WERI-Rb-1 (cell line): ENCODE data around the gene RALB.

Source experiments
- DNase-seq: peaks from one replicate; pipeline ENCODE4 v3.0.0-alpha.2; 2020
- H3K27ac ChIP-seq: fragments of 250-450 bp; sonication (Bioruptor Pico); 2 replicates; pipeline ENCODE4 v1.5.1; 2020; ENCODE audit warnings: mild to moderate bottlenecking, moderate library complexity
- H3K27me3 ChIP-seq: fragments of 250-450 bp; sonication (Bioruptor Pico); 2 replicates; pipeline ENCODE4 v1.5.1; 2021; ENCODE audit warnings: mild to moderate bottlenecking, low read depth, moderate library complexity; ENCODE audit not compliant: insufficient read depth, severe bottlenecking
- H3K36me3 ChIP-seq: fragments of 250-450 bp; sonication (Bioruptor Pico); 2 replicates; pipeline ENCODE4 v1.5.1; 2020; ENCODE audit warnings: mild to moderate bottlenecking, moderate library complexity
- H3K4me3 ChIP-seq: 2 replicates; pipeline ENCODE4 v1.5.1; 2011; ENCODE audit warnings: low read depth, mild to moderate bottlenecking, control low read depth, low read length
- H3K9me3 ChIP-seq: fragments of 250-450 bp; sonication (Bioruptor Pico); 2 replicates; pipeline ENCODE4 v1.5.1; 2021; ENCODE audit warnings: mild to moderate bottlenecking, moderate library complexity; ENCODE audit not compliant: severe bottlenecking
- CTCF ChIP-seq: IDR thresholded peaks from 2 replicates; pipeline ENCODE4 v1.5.1; 2011; ENCODE audit warnings: low read depth, mild to moderate bottlenecking, control low read depth, inconsistent platforms, low read length

Gene RALB

GRCh38 chr2:120300385-120300784 lies 47.7 kb downstream of the RALB start:
- H3K27me3 ChIP-seq, result no peaks in the 10 kb centered on the region
- no peak overlapping the region for H3K27ac ChIP-seq
- TF ChIP-seq CTCF, result no peak
- H3K4me3 ChIP-seq, result no peak overlapping the region
- no peaks in the 10 kb centered on the region for H3K9me3 ChIP-seq
- H3K36me3 ChIP-seq, result no peaks in the 10 kb centered on the region
- DNase-seq, result no peak

DNA sequence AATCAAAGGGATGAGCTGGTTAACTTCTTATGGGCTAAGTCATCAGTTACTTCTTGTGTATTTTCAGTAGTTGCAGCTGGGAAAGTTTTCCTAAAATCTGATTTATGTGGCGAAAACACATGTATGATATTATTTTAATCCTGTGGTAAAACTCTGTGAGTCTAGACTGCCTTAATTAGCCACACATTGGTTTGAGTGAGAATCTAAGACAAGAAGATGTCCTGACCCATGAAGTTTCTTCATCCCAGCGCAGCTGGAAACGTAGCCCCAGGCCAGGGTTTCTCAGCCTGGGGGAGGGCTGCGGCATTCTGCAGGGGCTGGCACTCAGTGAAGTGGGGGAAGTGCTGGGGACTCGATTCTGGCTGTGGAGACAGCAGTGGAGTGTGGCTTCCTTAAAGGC lies 48.6 kb downstream of the RALB start:
- no peak overlapping the region for H3K4me3 ChIP-seq
- H3K9me3 ChIP-seq, result no peaks in the 10 kb centered on the region
- H3K27me3 ChIP-seq, result no peaks in the 10 kb centered on the region
- DNase-seq, result no peak
- TF ChIP-seq CTCF, result no peak
- H3K27ac ChIP-seq, result no peak overlapping the region
- H3K36me3 ChIP-seq, result no peaks in the 10 kb centered on the region

DNA sequence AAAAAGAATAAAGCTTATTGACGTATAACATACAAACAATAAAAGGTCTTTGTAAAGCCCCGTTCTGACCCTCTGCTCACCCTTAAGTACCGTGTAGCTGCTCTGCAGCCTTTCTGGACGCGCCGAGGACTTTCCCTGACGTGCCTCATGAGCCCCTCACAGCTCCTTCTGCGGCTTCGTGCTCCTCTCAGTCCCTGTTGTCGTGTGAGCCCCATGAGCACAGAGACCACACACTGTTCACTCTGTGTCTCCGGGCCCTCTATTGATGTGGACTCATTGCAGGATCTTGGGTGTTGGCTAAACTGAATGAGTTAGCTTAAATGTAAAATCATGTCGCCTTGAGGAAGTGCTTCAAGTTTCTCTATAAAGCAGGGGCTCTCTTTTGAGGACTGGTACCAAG lies 49.6 kb downstream of the RALB start:
- no peaks in the 10 kb centered on the region for H3K9me3 ChIP-seq
- no peak overlapping the region for H3K27ac ChIP-seq
- no peaks in the 10 kb centered on the region for H3K36me3 ChIP-seq
- no peak for TF ChIP-seq CTCF
- H3K27me3 ChIP-seq, result no peaks in the 10 kb centered on the region
- no peak for DNase-seq
- H3K4me3 ChIP-seq, result no peak overlapping the region

GRCh38 chr2:120303177-120303576 lies 50.5 kb downstream of the RALB start:
- no peak for TF ChIP-seq CTCF

DNA sequence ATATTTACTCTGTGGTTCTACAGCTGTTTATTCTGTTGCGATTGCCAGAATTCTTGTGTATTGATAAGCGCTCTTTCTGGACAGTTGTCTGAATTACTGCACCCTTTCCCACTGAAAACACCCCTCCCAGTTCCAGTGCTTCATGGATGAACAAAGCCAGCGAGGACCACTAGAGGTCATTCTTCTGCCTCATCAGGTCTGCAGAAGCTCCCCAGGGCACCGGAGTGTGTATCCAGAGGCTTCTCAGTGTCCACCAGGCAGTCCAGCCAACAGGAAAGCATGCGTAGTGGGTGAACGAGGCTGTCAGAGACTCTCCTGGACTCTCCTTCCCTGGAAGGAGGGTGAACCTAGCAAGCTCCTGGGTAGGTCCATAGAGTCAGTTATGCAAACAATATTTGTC lies 52.6 kb downstream of the RALB start:
- H3K4me3 ChIP-seq, result no peak overlapping the region
- peak; percentile 78 for DNase-seq
- TF ChIP-seq CTCF, result peak; percentile 76

More at GRCh38 chr2:120303177-120303576, 50.5 kb downstream of the RALB start:
- H3K27ac ChIP-seq, result no peak overlapping the region
- no peak overlapping the region for H3K4me3 ChIP-seq
- H3K9me3 ChIP-seq, result no peaks in the 10 kb centered on the region
- no peaks in the 10 kb centered on the region for H3K36me3 ChIP-seq
- DNase-seq, result peak; percentile 33
- H3K27me3 ChIP-seq, result no peaks in the 10 kb centered on the region

GRCh38 chr2:120305937-120306490 lies 53.4 kb downstream of the RALB start:
- no peak for TF ChIP-seq CTCF
- Histone ChIP-seq H3K9me3 (no peaks in the 10 kb centered on the region), H3K27me3 (no peaks in the 10 kb centered on the region), H3K4me3 (no peak overlapping the region), H3K36me3 (no peaks in the 10 kb centered on the region), H3K27ac (no peak overlapping the region)
- no peak for DNase-seq

More for the DNA sequence above, 52.6 kb downstream of the RALB start:
- Histone ChIP-seq H3K9me3 (no peaks in the 10 kb centered on the region), H3K36me3 (no peaks in the 10 kb centered on the region), H3K27me3 (no peaks in the 10 kb centered on the region), H3K27ac (no peak overlapping the region)
